GM12892 (cell line): ENCODE data around the gene TEX11.
"Not testable (repeated sequence)": the region's sequence is repeated elsewhere in the genome, so short reads cannot be mapped to it uniquely, and the experiment has no call there.

Source experiments
- DNase-seq: peaks from one replicate; pipeline ENCODE4 v3.0.0; 2011; ENCODE audit not compliant: insufficient read length
- FAIRE-seq: peaks from 2 replicates; lab custom pipeline; 2011; peaks lifted over from hg19 to GRCh38; lab: Jason Lieb, UNC
- POLR2A ChIP-seq: IDR thresholded peaks from 2 replicates; pipeline ENCODE4 v1.6.1; 2011; ENCODE audit warnings: low read depth, low read length, control low read depth
- POLR2AphosphoS5 ChIP-seq: IDR thresholded peaks from 2 replicates; pipeline ENCODE4 v1.6.1; 2011; ENCODE audit warnings: low read depth, low read length, control low read depth
- TAF1 ChIP-seq: IDR thresholded peaks from 2 replicates; pipeline ENCODE4 v1.6.1; 2011; ENCODE audit warnings: low read depth, mild to moderate bottlenecking, control low read depth, low read length, borderline replicate concordance

The TEX11 gene

GRCh38 chrX:70553516-70553915 lies 355.0 kb downstream of the TEX11 start:
- TF ChIP-seq POLR2AphosphoS5 (no peak), TAF1 (no peak), POLR2A (no peak)
- no peak for FAIRE-seq
- DNase-seq: no peak

GRCh38 chrX:70552130-70552704 lies 356.3 kb downstream of the TEX11 start:
- no peak for DNase-seq
- TF ChIP-seq TAF1: no peak
- no peak for FAIRE-seq

- no peak for DNase-seq
- FAIRE-seq: no peak
- TF ChIP-seq POLR2AphosphoS5: no peak
- no peak for TF ChIP-seq TAF1
- TF ChIP-seq POLR2A: no peak
Measured at GRCh38 chrX:70549429-70549828, 359.1 kb downstream of the TEX11 start.

GRCh38 chrX:70535198-70535597 lies 373.3 kb downstream of the TEX11 start:
- no peak for TF ChIP-seq POLR2A
- TF ChIP-seq TAF1: no peak
- TF ChIP-seq POLR2AphosphoS5: no peak
- DNase-seq (no peak), FAIRE-seq (no peak)

GRCh38 chrX:70527610-70528345 lies 380.7 kb downstream of the TEX11 start:
- no peak for TF ChIP-seq POLR2AphosphoS5
- no peak for TF ChIP-seq TAF1
- no peak for TF ChIP-seq POLR2A
- no peak for DNase-seq
- FAIRE-seq: no peak

GRCh38 chrX:70527053-70527452 lies 381.5 kb downstream of the TEX11 start:
- TF ChIP-seq POLR2A (no peak), POLR2AphosphoS5 (no peak), TAF1 (no peak)
- no peak for FAIRE-seq
- DNase-seq: no peak

- DNase-seq (no peak), FAIRE-seq (no peak)
- TF ChIP-seq POLR2AphosphoS5 (no peak), TAF1 (no peak), POLR2A (no peak)
Measured at GRCh38 chrX:70525733-70526132, 382.8 kb downstream of the TEX11 start.

GRCh38 chrX:70515692-70516091 lies 392.8 kb downstream of the TEX11 start:
- not testable (repeated sequence) for FAIRE-seq, DNase-seq

GRCh38 chrX:70515270-70515669 lies 393.2 kb downstream of the TEX11 start:
- DNase-seq, FAIRE-seq: not testable (repeated sequence)

- DNase-seq (no peak), FAIRE-seq (no peak)
- TF ChIP-seq POLR2A (no peak), TAF1 (no peak), POLR2AphosphoS5 (no peak)
Measured at GRCh38 chrX:70509078-70509477, 399.4 kb downstream of the TEX11 start.

- no peak for TF ChIP-seq POLR2A
- FAIRE-seq (no peak), DNase-seq (no peak)
Measured at GRCh38 chrX:70508296-70508911, 400.1 kb downstream of the TEX11 start.

- TF ChIP-seq POLR2AphosphoS5 (no peak), POLR2A (no peak), TAF1 (no peak)
- DNase-seq: no peak
- FAIRE-seq: no peak
Measured at GRCh38 chrX:70505451-70505841, 403.1 kb downstream of the TEX11 start.
